Erythroblast (primary cell): ENCODE measurements around the gene POSTN.

Experiments used
- GATA1 ChIP-seq: IDR thresholded peaks from 2 replicates; pipeline ENCODE4 v1.6.1; 2011; ENCODE audit warnings: low read depth, mild to moderate bottlenecking, control low read depth, low read length, moderate library complexity
- POLR2A ChIP-seq: IDR thresholded peaks from 2 replicates; pipeline ENCODE4 v1.6.1; 2011; ENCODE audit warnings: mild to moderate bottlenecking, low read length

DNA sequence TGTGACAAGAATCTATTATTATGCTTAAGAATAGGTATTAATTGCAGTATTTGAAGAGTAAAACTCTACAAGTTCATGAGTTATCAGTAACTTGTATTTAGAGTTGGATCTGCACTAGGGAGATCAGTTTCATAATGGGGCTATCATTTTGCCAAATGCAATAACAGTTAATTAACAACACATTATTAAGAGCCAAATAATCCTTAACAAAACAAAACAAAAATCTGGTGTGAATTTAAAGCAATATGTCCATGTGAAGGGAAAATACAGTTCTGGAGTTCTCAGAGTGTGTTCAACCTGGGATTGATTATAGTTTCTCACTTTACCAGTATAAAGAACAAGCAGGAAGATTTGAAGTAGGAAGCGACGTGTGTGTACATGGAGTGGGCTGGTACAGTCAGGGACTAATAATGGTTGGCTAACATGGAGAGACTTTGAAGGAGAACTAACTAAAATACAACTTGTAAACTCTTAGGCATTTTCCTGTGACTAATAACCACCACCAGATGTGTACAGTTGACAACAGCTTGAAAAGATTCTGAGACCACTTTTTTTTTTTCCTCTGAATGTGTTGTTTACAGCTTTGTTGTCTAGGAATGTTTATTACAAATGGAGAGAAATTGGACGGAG is 58.5 kb downstream of the POSTN start:
- TF ChIP-seq POLR2A (no peak), GATA1 (no peak)
